ENCODE data around the gene CORO2A. TPM values are rescaled to one million over a fixed set of nuclear protein-coding genes. Genes with fewer than 3 reads are reported as not detected.

Gene CORO2A
- total and polyA plus RNA-seq, 10 of the 15 experiments (the other 5 are each of a cell fraction or from before 2014, with no cell fraction given) = 1.0 to 5.3 (median 3.5) TPM

GRCh38 chr9:98195671-98196070 lies 3.2 kb upstream of the CORO2A start (continued):
- TF ChIP-seq MYC (IDR thresholded peaks at IDR 0.05; ENCODE audit: insufficient read depth, insufficient read length, insufficient replicate concordance, low read length, severe bottlenecking) (no peak), CEBPZ (IDR thresholded peaks at IDR 0.05; ENCODE audit: low read depth, low read length) (no peak), ZNF687 (IDR thresholded peaks at IDR 0.05) (no peak), MLLT1 (IDR thresholded peaks at IDR 0.05) (no peak)
